Activated CD8-positive, alpha-beta memory T cell treated with anti-CD3 and anti-CD28 coated beads, Interleukin-2, amount 50 U/mL, for 24 hours (primary cell): ENCODE results near the gene TBC1D5.
"Not testable (repeated sequence)": the region's sequence is repeated elsewhere in the genome, so short reads cannot be mapped to it uniquely, and the experiment has no call there.

Experiments
- DNase-seq: peaks from one replicate; pipeline ENCODE4 v3.0.0-alpha.2; 2020; ENCODE audit errors: extremely low read depth

The TBC1D5 gene

GRCh38 chr3:17138246-17139039 is 604.0 kb downstream of the TBC1D5 start:
- no peak for DNase-seq

GRCh38 chr3:17137321-17137826 is 605.1 kb downstream of the TBC1D5 start:
- DNase-seq: no peak

GRCh38 chr3:17136136-17136721 is 606.2 kb downstream of the TBC1D5 start:
- DNase-seq: no peak

GRCh38 chr3:17135696-17136095 is 606.7 kb downstream of the TBC1D5 start:
- DNase-seq: no peak

- no peak for DNase-seq
Measured at GRCh38 chr3:17133632-17134545, 608.5 kb downstream of the TBC1D5 start.

- no peak for DNase-seq
Measured at GRCh38 chr3:17132286-17133115, 609.9 kb downstream of the TBC1D5 start.

GRCh38 chr3:17130956-17131355 is 611.5 kb downstream of the TBC1D5 start:
- no peak for DNase-seq

GRCh38 chr3:17129556-17129955 is 612.9 kb downstream of the TBC1D5 start:
- DNase-seq: no peak

GRCh38 chr3:17128671-17129070 is 613.8 kb downstream of the TBC1D5 start:
- not testable (repeated sequence) for DNase-seq

- DNase-seq: no peak
Measured at GRCh38 chr3:17125738-17126442, 616.5 kb downstream of the TBC1D5 start.

- DNase-seq: no peak
Measured at GRCh38 chr3:17122758-17123157, 619.7 kb downstream of the TBC1D5 start.

GRCh38 chr3:17121336-17121735 is 621.1 kb downstream of the TBC1D5 start:
- no peak for DNase-seq

- no peak for DNase-seq
Measured at GRCh38 chr3:17120115-17120514, 622.3 kb downstream of the TBC1D5 start.

GRCh38 chr3:17119201-17120072 is 623.0 kb downstream of the TBC1D5 start:
- DNase-seq: no peak

GRCh38 chr3:17118771-17119170 is 623.7 kb downstream of the TBC1D5 start:
- no peak for DNase-seq

GRCh38 chr3:17116007-17116600 is 626.3 kb downstream of the TBC1D5 start:
- DNase-seq: no peak

- DNase-seq: no peak
Measured at GRCh38 chr3:17115186-17115585, 627.2 kb downstream of the TBC1D5 start.

- DNase-seq: no peak
Measured at GRCh38 chr3:17111586-17111985, 630.8 kb downstream of the TBC1D5 start.

GRCh38 chr3:17110660-17111396 is 631.6 kb downstream of the TBC1D5 start:
- DNase-seq: no peak
